Activated T-cell treated with anti-CD3 and anti-CD28 coated beads for 24 hours (primary cell): ENCODE data around the gene PRB2.
"Not testable (repeated sequence)": the region's sequence is repeated elsewhere in the genome, so short reads cannot be mapped to it uniquely, and the experiment has no call there.

Source experiments
- DNase-seq: peaks from one replicate; pipeline ENCODE4 v3.0.0-alpha.2; 2020; ENCODE audit warnings: low read depth

The PRB2 gene

GRCh38 chr12:11395467-11395866 is at the start of gene PRB2:
Gene PRB2 (minus strand): TSS chr12:11395567. CDS start chr12:11395529, 38 bp downstream.
- not testable (repeated sequence) for DNase-seq

GRCh38 chr12:11437966-11438365 is 42.6 kb upstream of the PRB2 start:
- DNase-seq, result no peak

- DNase-seq, result no peak
Observed at GRCh38 chr12:11433664-11434063, 38.3 kb upstream of the PRB2 start.

GRCh38 chr12:11431486-11431885 is 36.1 kb upstream of the PRB2 start:
- no peak for DNase-seq

GRCh38 chr12:11427341-11427740 is 32.0 kb upstream of the PRB2 start:
- DNase-seq, result no peak

GRCh38 chr12:11412731-11413130 is 17.4 kb upstream of the PRB2 start:
- DNase-seq, result no peak

GRCh38 chr12:11408096-11408495 is 12.7 kb upstream of the PRB2 start:
- DNase-seq, result no peak

- DNase-seq, result no peak
Observed at GRCh38 chr12:11397366-11397765, 2.0 kb upstream of the PRB2 start.

GRCh38 chr12:11391456-11391855 is 3.9 kb downstream of the PRB2 start:
- DNase-seq, result not testable (repeated sequence)

- not testable (repeated sequence) for DNase-seq
Observed at GRCh38 chr12:11377420-11377819, 17.9 kb downstream of the PRB2 start.

GRCh38 chr12:11361151-11361550 is 34.2 kb downstream of the PRB2 start:
- DNase-seq, result no peak

GRCh38 chr12:11360205-11360883 is 35.0 kb downstream of the PRB2 start:
- not testable (repeated sequence) for DNase-seq

GRCh38 chr12:11351736-11352135 is 43.6 kb downstream of the PRB2 start:
- not testable (repeated sequence) for DNase-seq

GRCh38 chr12:11348439-11348838 is 46.9 kb downstream of the PRB2 start:
- DNase-seq, result no peak

GRCh38 chr12:11347810-11348209 is 47.6 kb downstream of the PRB2 start:
- DNase-seq, result no peak

- DNase-seq, result no peak
Observed at GRCh38 chr12:11344500-11344899, 50.9 kb downstream of the PRB2 start.
